Activated naive CD4-positive, alpha-beta T cell treated with anti-CD3 and anti-CD28 coated beads, Interleukin-2, amount 50 U/mL, for 16 hours (primary cell): ENCODE data around the gene LRRC47.
"Not testable (repeated sequence)": the region's sequence is repeated elsewhere in the genome, so short reads cannot be mapped to it uniquely, and the experiment has no call there.

ENCODE experiments used
- DNase-seq: peaks from one replicate; pipeline ENCODE4 v3.0.0-alpha.2; 2020

Gene LRRC47

GRCh38 chr1:3771108-3772026 is 24.9 kb downstream of the LRRC47 start:
- DNase-seq: no peak

- no peak for DNase-seq
Observed at GRCh38 chr1:3770047-3770765, 26.1 kb downstream of the LRRC47 start.

GRCh38 chr1:3768811-3769390 is 27.4 kb downstream of the LRRC47 start:
- no peak for DNase-seq

- no peak for DNase-seq
Observed at GRCh38 chr1:3767328-3767925, 28.9 kb downstream of the LRRC47 start.

GRCh38 chr1:3763351-3764125 is 32.8 kb downstream of the LRRC47 start:
- no peak for DNase-seq

- no peak for DNase-seq
Observed at GRCh38 chr1:3762873-3763228, 33.4 kb downstream of the LRRC47 start.

GRCh38 chr1:3762151-3762872 is 34.0 kb downstream of the LRRC47 start:
- no peak for DNase-seq

- DNase-seq: no peak
Observed at GRCh38 chr1:3761296-3762010, 34.8 kb downstream of the LRRC47 start.

- no peak for DNase-seq
Observed at GRCh38 chr1:3759796-3760195, 36.5 kb downstream of the LRRC47 start.

GRCh38 chr1:3759164-3759563 is 37.1 kb downstream of the LRRC47 start:
- DNase-seq: no peak

- no peak for DNase-seq
Observed at GRCh38 chr1:3756394-3756793, 39.9 kb downstream of the LRRC47 start.

GRCh38 chr1:3753656-3754454 is 42.4 kb downstream of the LRRC47 start:
- no peak for DNase-seq

- no peak for DNase-seq
Observed at GRCh38 chr1:3752400-3752945, 43.8 kb downstream of the LRRC47 start, which contains the start of gene CCDC27. Gene CCDC27, plus strand, starts transcription at chr1:3752450. Its CDS starts 32 bp downstream, at chr1:3752482.

- DNase-seq: no peak
Observed at GRCh38 chr1:3750741-3751140, 45.6 kb downstream of the LRRC47 start.

- DNase-seq: no peak
Observed at GRCh38 chr1:3749512-3749911, 46.8 kb downstream of the LRRC47 start.

- DNase-seq: not testable (repeated sequence)
Observed at GRCh38 chr1:3748316-3748900, 47.9 kb downstream of the LRRC47 start.

GRCh38 chr1:3747903-3748302 is 48.4 kb downstream of the LRRC47 start:
- no peak for DNase-seq

- no peak for DNase-seq
Observed at GRCh38 chr1:3747522-3747848, 48.8 kb downstream of the LRRC47 start.

GRCh38 chr1:3746830-3747521 is 49.3 kb downstream of the LRRC47 start:
- peak; percentile 93 for DNase-seq
